HG02870 (cell line): Measurements from ENCODE around the gene GREB1.

Experiments used
- ATAC-seq: cut with Tn5 transposase; IDR thresholded peaks from one replicate; pipeline ENCODE4 v1.9.1; 2021; ENCODE audit warnings: mild to moderate bottlenecking, moderate library complexity; ENCODE audit not compliant: unreplicated experiment

GREB1 gene

GRCh38 chr2:11507517-11507916 is 26.3 kb upstream of the GREB1 start:
- no peak for ATAC-seq

GRCh38 chr2:11508279-11508678 is 25.6 kb upstream of the GREB1 start:
- ATAC-seq, result no peak

GRCh38 chr2:11509657-11510360 is 24.0 kb upstream of the GREB1 start:
- ATAC-seq, result no peak

- no peak for ATAC-seq
Measured at GRCh38 chr2:11512431-11512830, 21.4 kb upstream of the GREB1 start.

- no peak for ATAC-seq
Measured at GRCh38 chr2:11513319-11513718, 20.5 kb upstream of the GREB1 start.

GRCh38 chr2:11514081-11514730 is 19.6 kb upstream of the GREB1 start:
- ATAC-seq, result no peak

- no peak for ATAC-seq
Measured at GRCh38 chr2:11514904-11515303, 18.9 kb upstream of the GREB1 start.

GRCh38 chr2:11515490-11515981 is 18.3 kb upstream of the GREB1 start:
- ATAC-seq, result no peak

- ATAC-seq, result no peak
Measured at GRCh38 chr2:11516984-11517648, 16.7 kb upstream of the GREB1 start.

- no peak for ATAC-seq
Measured at GRCh38 chr2:11517906-11518305, 15.9 kb upstream of the GREB1 start.

GRCh38 chr2:11520092-11520693 is 13.7 kb upstream of the GREB1 start:
- no peak for ATAC-seq

- no peak for ATAC-seq
Measured at GRCh38 chr2:11521775-11522174, 12.1 kb upstream of the GREB1 start.

GRCh38 chr2:11524470-11524869 is 9.4 kb upstream of the GREB1 start:
- ATAC-seq, result no peak

- ATAC-seq, result no peak
Measured at GRCh38 chr2:11525762-11526161, 8.1 kb upstream of the GREB1 start.

GRCh38 chr2:11527001-11527400 is 6.8 kb upstream of the GREB1 start:
- no peak for ATAC-seq

GRCh38 chr2:11528228-11528627 is 5.6 kb upstream of the GREB1 start:
- no peak for ATAC-seq

- no peak for ATAC-seq
Measured at GRCh38 chr2:11530864-11531465, 2.9 kb upstream of the GREB1 start.

- no peak for ATAC-seq
Measured at GRCh38 chr2:11532416-11533055, 1.3 kb upstream of the GREB1 start.

- ATAC-seq, result no peak
Measured at GRCh38 chr2:11534071-11534745, 363 bp downstream of the GREB1 start.
